Right kidney (tissue), 9 donors: ENCODE measurements around the gene SP100.
"Not testable (repeated sequence)": the region's sequence is repeated elsewhere in the genome, so short reads cannot be mapped to it uniquely, and the experiment has no call there.

Experiments used
- DNase-seq: peaks from one replicate; pipeline ENCODE4 v3.0.0-alpha.2; 2016
- long read RNA-seq, 8 donors: transcript quantifications; one replicate each; lab custom pipeline, GENCODE V29; 2026

SP100 gene
- long read RNA-seq, donor 1, partial matches to known transcripts = 0 of 3 reads
- long read RNA-seq, donor 1, other reads (novel, unspliced or antisense) = 0 of 3 reads
- long read RNA-seq, donor 2, partial matches to known transcripts = 0 of 1 reads
- long read RNA-seq, donor 2, other reads (novel, unspliced or antisense) = 0 of 1 reads
- long read RNA-seq, donor 3, partial matches to known transcripts = 0 of 2 reads
- long read RNA-seq, donor 3, other reads (novel, unspliced or antisense) = 0 of 2 reads
- long read RNA-seq, donor 4, partial matches to known transcripts = 0 of 1 reads
- long read RNA-seq, donor 4, other reads (novel, unspliced or antisense) = 0 of 1 reads
- long read RNA-seq, donor 5, transcript SP100-204 (15 exons, 1,898 nt) = major isoform, 9 of 9 reads
- long read RNA-seq, donor 5, partial matches to known transcripts = 0 of 9 reads
- long read RNA-seq, donor 5, other reads (novel, unspliced or antisense) = 0 of 9 reads
- long read RNA-seq, donor 6, transcript SP100-204 (15 exons, 1,898 nt) = major isoform, 5 of 7 reads
- long read RNA-seq, donor 6, partial matches to known transcripts = 0 of 7 reads
- long read RNA-seq, donor 6, other reads (novel, unspliced or antisense) = 0 of 7 reads
- long read RNA-seq, donor 7, partial matches to known transcripts = 0 of 1 reads
- long read RNA-seq, donor 7, other reads (novel, unspliced or antisense) = 0 of 1 reads
- long read RNA-seq, donor 8, partial matches to known transcripts = 0 of 2 reads
- long read RNA-seq, donor 8, other reads (novel, unspliced or antisense) = 0 of 2 reads

GRCh38 chr2:230416061-230416721 lies at the start of gene SP100:
Gene SP100, plus strand, starts transcription at chr2:230416201. Its CDS starts 96 bp downstream, at chr2:230416297.
- DNase-seq = peak; percentile 52

GRCh38 chr2:230382108-230382507 lies 33.9 kb upstream of the SP100 start:
- no peak for DNase-seq

- DNase-seq = no peak
These were observed 32.5 kb upstream of the SP100 start for GRCh38 chr2:230383453-230383852.

- no peak for DNase-seq
These were observed 31.0 kb upstream of the SP100 start for GRCh38 chr2:230384986-230385385.

GRCh38 chr2:230394301-230394700 lies 21.7 kb upstream of the SP100 start:
- no peak for DNase-seq

GRCh38 chr2:230398698-230399097 lies 17.3 kb upstream of the SP100 start:
- not testable (repeated sequence) for DNase-seq

- DNase-seq = no peak
These were observed 16.0 kb upstream of the SP100 start for GRCh38 chr2:230400041-230400440.

GRCh38 chr2:230400454-230400853 lies 15.5 kb upstream of the SP100 start:
- DNase-seq = no peak

GRCh38 chr2:230401026-230401425 lies 15.0 kb upstream of the SP100 start:
- DNase-seq = not testable (repeated sequence)

GRCh38 chr2:230403746-230404145 lies 12.3 kb upstream of the SP100 start:
- DNase-seq = no peak

GRCh38 chr2:230405824-230406223 lies 10.2 kb upstream of the SP100 start:
- no peak for DNase-seq

- no peak for DNase-seq
These were observed 7.7 kb upstream of the SP100 start for GRCh38 chr2:230408244-230408842.

GRCh38 chr2:230409316-230409715 lies 6.7 kb upstream of the SP100 start:
- DNase-seq = not testable (repeated sequence)

- no peak for DNase-seq
These were observed 5.7 kb upstream of the SP100 start for GRCh38 chr2:230410263-230410662.

- no peak for DNase-seq
These were observed 5.0 kb upstream of the SP100 start for GRCh38 chr2:230410861-230411569.

GRCh38 chr2:230411570-230412370 lies 4.2 kb upstream of the SP100 start:
- peak; percentile 86 for DNase-seq

- DNase-seq = no peak
These were observed 3.7 kb upstream of the SP100 start for GRCh38 chr2:230412371-230412711.

- DNase-seq = no peak
These were observed 3.2 kb upstream of the SP100 start for GRCh38 chr2:230412846-230413245.

- DNase-seq = no peak
These were observed 2.5 kb upstream of the SP100 start for GRCh38 chr2:230413479-230413878.

- DNase-seq = no peak
These were observed 1.7 kb upstream of the SP100 start for GRCh38 chr2:230414302-230414701.

GRCh38 chr2:230417436-230417835 lies 1.4 kb downstream of the SP100 start:
- DNase-seq = no peak
